Aorta (tissue), 5 donors: Measurements from ENCODE around the gene PCDH9. TPM values are rescaled to one million over a fixed set of nuclear protein-coding genes. Genes with fewer than 3 reads are reported as not detected.

Experiments
- ATAC-seq: fragments of 200-7000 bp; cut with Tn5 transposase; one replicate; pipeline ENCODE4 v1.9.1; 2022; ENCODE audit warnings: moderate library complexity; ENCODE audit not compliant: low FRiP score
- DNase-seq, 2 donors: peaks; one replicate each; pipeline ENCODE4 v3.0.0-alpha.2; 2020
- H3K27ac ChIP-seq, 2 donors: one replicate each; pipeline ENCODE4 v1.5.1; 2013; ENCODE audit warnings: low read length in 2 of 2, mild to moderate bottlenecking in 2 of 2, moderate library complexity in 2 of 2, control low read depth in 1 of 2, inconsistent platforms in 1 of 2, low read depth in 1 of 2
- H3K27me3 ChIP-seq, 2 donors: one replicate each; pipeline ENCODE4 v1.6.1; 2013; ENCODE audit warnings: control low read depth in 1 of 2, low read length in 1 of 2, mild to moderate bottlenecking in 1 of 2, moderate library complexity in 1 of 2; ENCODE audit not compliant: insufficient read depth in 2 of 2, control insufficient read depth in 1 of 2
- H3K36me3 ChIP-seq, 2 donors: one replicate each; pipeline ENCODE4 v1.6.1; 2013; ENCODE audit warnings: control low read depth in 1 of 2, low read length in 1 of 2, mild to moderate bottlenecking in 1 of 2; ENCODE audit not compliant: insufficient read depth in 2 of 2, control insufficient read depth in 1 of 2
- H3K4me1 ChIP-seq, 2 donors: one replicate each; pipeline ENCODE4 v1.6.1; 2013; ENCODE audit warnings: low read length in 2 of 2, control low read depth in 1 of 2, mild to moderate bottlenecking in 1 of 2, moderate library complexity in 1 of 2; ENCODE audit not compliant: insufficient read depth in 2 of 2, control insufficient read depth in 1 of 2
- H3K4me3 ChIP-seq, 2 donors: one replicate each; pipeline ENCODE4 v1.5.1; 2013; ENCODE audit warnings: low read length in 2 of 2, control low read depth in 1 of 2, mild to moderate bottlenecking in 1 of 2
- H3K9me3 ChIP-seq: one replicate; pipeline ENCODE4 v1.6.1; 2013; ENCODE audit warnings: mild to moderate bottlenecking, low read length; ENCODE audit not compliant: control insufficient read depth
- WGBS, 2 donors: extraction: QIAGEN DNeasy Blood & Tissue Kit; methylation state at CpG; one replicate each; pipeline ENCODE4 v1.1.7; 2013; 5-methylcytosine and 5-hydroxymethylcytosine counted together
- intact Hi-C, 2 donors: fragments of 100-400 bp; cut with DNase I; formaldehyde crosslinking; loops; one replicate each; pipeline versions ENCODE4 v1.14.2 to v1.15.0; 2022
- polyA plus RNA-seq, 2 donors: library from polyadenylated mRNA; stranded (reverse); fragments of 200-250 nt; gene quantifications; one replicate each; pipeline ENCODE4 v1.2.3, GENCODE V29; 2013
- total RNA-seq, 2 donors: library from RNA; stranded (reverse); fragmentation: NEBNext Ultra II Directional; extraction: Animal tissue kit (Norgen Biotek cat#: 25700); gene quantifications; one replicate each; pipeline ENCODE4 v1.2.1, GENCODE V29; 2021
- donor health status: healthy with polysubstance abuse.
- donor health status: Bipolar disorder and iron deficiency.
- donor health status: DM: no; HTN: no; CAD: no.
- donor health status: DM: no; HTN: no; CAD: no.
- donor health status: DM: yes; HTN: yes; CAD: no.

Gene PCDH9
- total and polyA plus RNA-seq, 4 donors: 0.38 to 6.3 (median 4.2) TPM

GRCh38 chr13:67227131-67227983 lies 2.8 kb downstream of the PCDH9 start:
- Histone ChIP-seq H3K27me3 (no peaks in the 10 kb centered on the region), H3K9me3 (no peaks in the 10 kb centered on the region), H3K4me3 (no peak overlapping the region), H3K36me3 (no peaks in the 10 kb centered on the region), H3K27ac (no peak overlapping the region), H3K4me1 (peaks cover 0 to 6% of the 10 kb centered on the region in 2 donors)
- DNase-seq: peak in 1 of 2 donors; percentile 15
- WGBS, 2 donors: 91 to 93% methylated on average over 12 of the region's 12 CpGs
- intact Hi-C loops: loop anchor here (5.0 to 10.0 kb wide), 2 partner anchors 1570 to 1573 kb away; no protein-coding TSS in a partner anchor
- ATAC-seq: no peak

GRCh38 chr13:67226696-67227095 lies 3.4 kb downstream of the PCDH9 start:
- H3K27me3 ChIP-seq: no peaks in the 10 kb centered on the region
- 74 to 76% methylated on average over 6 of the region's 6 CpGs for WGBS, 2 donors
- no peaks in the 10 kb centered on the region for H3K9me3 ChIP-seq
- no peak overlapping the region for H3K4me3 ChIP-seq
- H3K4me1 ChIP-seq: peaks cover 0 to 6% of the 10 kb centered on the region in 2 donors
- H3K36me3 ChIP-seq: no peaks in the 10 kb centered on the region
- intact Hi-C loops: loop anchor here (5.0 to 10.0 kb wide), 2 partner anchors 1569 to 1572 kb away; no protein-coding TSS in a partner anchor
- no peak overlapping the region for H3K27ac ChIP-seq
- ATAC-seq (no peak), DNase-seq (no peak)

DNA sequence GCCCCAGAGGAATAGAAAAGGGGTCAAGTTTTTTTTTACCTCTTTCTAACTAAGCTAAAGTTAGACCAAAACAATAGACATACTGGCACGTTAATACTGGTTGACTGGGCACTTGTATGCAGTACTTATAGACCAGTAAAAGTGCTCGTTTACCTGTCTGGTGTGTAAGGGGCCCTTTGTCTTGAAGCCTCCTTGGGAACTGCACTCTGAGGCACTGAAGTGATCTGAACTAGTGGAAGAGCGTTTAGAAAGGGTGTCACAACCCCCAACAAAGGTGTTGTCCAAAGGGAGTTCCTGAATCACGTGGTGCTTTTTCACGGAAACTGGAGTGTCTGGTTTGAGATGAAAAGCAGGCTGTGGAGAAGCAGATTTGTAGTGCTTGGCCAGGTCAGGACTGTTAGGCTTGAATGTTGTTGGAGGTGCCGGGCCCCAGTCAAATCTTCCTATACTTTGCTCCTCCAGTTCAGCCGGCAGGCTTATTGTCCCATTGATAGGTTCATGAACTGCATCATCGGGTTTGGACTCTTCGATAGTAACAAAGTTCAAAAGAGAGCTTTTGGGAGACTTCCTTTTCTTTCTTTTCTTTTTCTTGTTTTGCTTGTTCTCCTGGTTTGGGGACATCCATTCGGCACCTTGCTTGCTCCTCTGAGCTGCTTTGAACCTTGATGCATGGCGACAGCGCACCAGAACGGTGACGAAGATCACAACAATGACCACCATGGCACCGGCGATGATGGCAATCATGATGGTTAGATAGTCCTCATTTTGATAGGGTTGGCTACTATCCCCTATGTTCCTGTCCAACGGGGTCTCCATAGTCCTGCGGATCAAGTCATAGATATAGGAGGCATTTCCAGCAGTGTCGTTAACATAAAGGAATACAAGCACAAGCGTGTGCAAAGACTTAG lies 4.6 kb downstream of the PCDH9 start:
- intact Hi-C loops: loop anchor here (5.0 to 10.0 kb wide), 2 partner anchors 1568 to 1571 kb away; no protein-coding TSS in a partner anchor
- Histone ChIP-seq H3K4me1 (peaks cover 0 to 6% of the 10 kb centered on the region in 2 donors), H3K9me3 (no peaks in the 10 kb centered on the region), H3K36me3 (no peaks in the 10 kb centered on the region), H3K27me3 (no peaks in the 10 kb centered on the region), H3K27ac (no peak overlapping the region), H3K4me3 (no peak overlapping the region)
- no peak for ATAC-seq
- DNase-seq: peak in 1 of 2 donors; percentile 63
- WGBS, 2 donors: 85 to 86% methylated on average over 20 of the region's 20 CpGs

DNA sequence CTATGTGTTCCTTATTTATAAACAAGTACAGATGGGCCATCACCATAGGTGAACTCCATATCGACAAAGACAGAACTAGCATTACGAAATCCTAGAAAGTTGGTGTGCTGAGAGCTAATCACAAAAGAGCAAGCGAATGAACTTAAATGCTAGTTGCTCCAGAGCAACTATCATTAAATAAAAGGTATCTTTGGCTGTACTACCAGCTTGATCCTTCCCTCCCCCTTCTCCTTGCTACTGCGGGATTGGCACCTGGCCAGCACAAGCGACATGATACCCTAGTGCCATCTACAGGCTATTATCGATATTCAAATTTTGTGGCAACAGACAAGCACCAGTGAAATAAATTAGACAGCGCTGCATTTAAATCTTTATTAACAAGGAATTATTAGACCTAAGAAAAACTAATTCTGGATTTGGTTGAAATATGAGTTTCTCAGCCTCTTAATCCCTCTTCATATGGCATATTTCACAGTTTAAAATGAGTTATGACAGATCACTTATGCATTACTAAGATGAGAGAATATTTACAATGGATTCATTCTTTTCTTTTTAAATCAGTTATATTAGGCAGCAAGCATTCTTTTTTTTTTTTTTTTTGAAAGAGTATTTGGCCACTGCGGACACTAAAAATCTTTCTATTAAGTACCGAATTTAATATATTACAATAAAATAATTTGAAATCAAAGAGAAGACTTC lies 5.8 kb downstream of the PCDH9 start:
- H3K4me1 ChIP-seq: peaks cover 0 to 3% of the 10 kb centered on the region in 2 donors
- H3K9me3 ChIP-seq: no peaks in the 10 kb centered on the region
- intact Hi-C loops: loop anchor here in 1 of 2 donors (10.0 kb wide), 1 partner anchor 1569 kb away; no protein-coding TSS in a partner anchor
- DNase-seq (peak; percentile 70 to 90), ATAC-seq (peak; percentile 81)
- 31 to 34% methylated on average over 9 of the region's 9 CpGs for WGBS, 2 donors
- H3K27ac ChIP-seq: no peak overlapping the region
- no peaks in the 10 kb centered on the region for H3K27me3 ChIP-seq
- no peak overlapping the region for H3K4me3 ChIP-seq
- no peaks in the 10 kb centered on the region for H3K36me3 ChIP-seq

DNA sequence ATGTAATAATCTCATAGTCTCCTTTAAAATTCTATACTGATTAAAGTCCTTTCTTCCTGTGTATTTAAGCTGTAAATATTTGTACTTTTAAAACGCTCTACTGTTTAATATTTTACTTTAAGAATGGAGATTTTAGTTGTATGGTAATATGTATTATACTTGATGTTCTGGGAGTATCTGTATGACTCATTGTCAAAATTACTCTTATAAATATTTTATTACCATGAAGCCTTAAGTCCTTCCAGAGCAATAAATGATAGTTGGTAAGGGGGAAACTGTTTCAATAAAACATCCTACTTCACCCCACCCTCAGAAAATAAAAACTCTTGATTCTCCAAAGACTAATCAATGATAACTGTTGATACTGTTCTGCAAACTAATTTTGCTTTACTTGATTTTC lies 6.4 kb downstream of the PCDH9 start:
- H3K27ac ChIP-seq: no peak overlapping the region
- no peak for ATAC-seq
- 69 to 80% methylated on average over 1 of the region's 1 CpG for WGBS, 2 donors
- DNase-seq: no peak
- H3K4me3 ChIP-seq: no peak overlapping the region
- intact Hi-C loops: loop anchor here in 1 of 2 donors (10.0 kb wide), 1 partner anchor 1569 kb away; no protein-coding TSS in a partner anchor
- H3K9me3 ChIP-seq: no peaks in the 10 kb centered on the region
- H3K36me3 ChIP-seq: no peaks in the 10 kb centered on the region
- no peaks in the 10 kb centered on the region for H3K27me3 ChIP-seq
- peaks cover 0 to 2% of the 10 kb centered on the region in 2 donors for H3K4me1 ChIP-seq

DNA sequence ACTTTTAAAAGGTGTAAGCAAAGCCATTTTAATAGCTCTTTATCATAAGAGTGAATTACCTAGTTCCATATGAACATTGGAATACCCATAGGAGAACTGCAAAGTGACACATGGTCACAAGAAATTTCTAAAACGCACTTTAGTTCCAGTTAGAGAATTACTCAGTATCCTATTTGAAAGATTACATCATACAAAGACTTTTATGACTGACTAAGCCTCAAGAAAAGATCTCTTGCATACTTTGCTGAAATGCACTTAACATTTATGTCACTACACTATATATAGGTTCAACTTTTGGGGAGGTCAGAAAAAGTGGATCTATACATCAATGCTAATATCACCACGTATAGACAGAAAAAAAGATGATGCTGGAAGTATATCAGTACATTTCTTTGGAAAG lies 7.1 kb downstream of the PCDH9 start:
- H3K9me3 ChIP-seq: no peaks in the 10 kb centered on the region
- WGBS, 2 donors: 48 to 49% methylated on average over 2 of the region's 2 CpGs
- no peak overlapping the region for H3K27ac ChIP-seq
- H3K4me1 ChIP-seq: peaks cover 0 to 2% of the 10 kb centered on the region in 2 donors
- ATAC-seq: no peak
- no peak for DNase-seq
- H3K4me3 ChIP-seq: no peak overlapping the region
- intact Hi-C loops: loop anchor here in 1 of 2 donors (10.0 kb wide), 1 partner anchor 1568 kb away; no protein-coding TSS in a partner anchor
- H3K36me3 ChIP-seq: no peaks in the 10 kb centered on the region
- no peaks in the 10 kb centered on the region for H3K27me3 ChIP-seq

DNA sequence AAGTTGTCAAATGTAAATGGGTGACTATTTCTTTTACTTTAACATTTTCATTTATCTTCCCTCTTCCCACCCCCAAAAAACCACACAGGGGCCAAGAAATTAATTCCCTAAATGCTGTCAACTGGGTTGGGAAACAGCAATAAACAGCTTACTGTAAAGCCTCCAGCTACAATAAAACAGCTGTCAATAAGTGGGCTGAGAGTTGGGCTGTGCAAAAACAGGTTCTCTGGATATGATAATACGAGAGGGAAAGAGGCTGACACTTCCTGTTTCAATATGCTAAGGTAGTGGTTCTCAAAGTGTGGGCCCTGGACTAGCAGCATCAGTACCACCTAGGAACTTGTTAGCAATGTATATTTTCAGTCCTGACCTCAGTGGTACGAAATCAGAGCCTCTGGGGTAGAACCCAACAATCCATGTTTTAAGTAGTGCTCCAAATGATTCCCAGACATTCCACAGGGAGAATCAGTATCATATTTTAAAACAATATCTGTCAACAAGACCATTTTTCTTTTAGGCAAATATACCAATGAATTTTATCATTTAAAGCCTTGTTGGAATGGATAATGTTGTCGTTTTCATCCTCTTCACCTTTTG lies 8.4 kb downstream of the PCDH9 start:
- ATAC-seq: no peak
- no peaks in the 10 kb centered on the region for H3K36me3 ChIP-seq
- no peak overlapping the region for H3K27ac ChIP-seq
- WGBS, 2 donors: 79% methylated on average over 3 of the region's 3 CpGs
- H3K4me1 ChIP-seq: no peaks in the 10 kb centered on the region
- intact Hi-C loops: loop anchor here in 1 of 2 donors (10.0 kb wide), 1 partner anchor 1567 kb away; no protein-coding TSS in a partner anchor
- H3K4me3 ChIP-seq: no peak overlapping the region
- H3K27me3 ChIP-seq: no peaks in the 10 kb centered on the region
- no peak for DNase-seq
- no peaks in the 10 kb centered on the region for H3K9me3 ChIP-seq

DNA sequence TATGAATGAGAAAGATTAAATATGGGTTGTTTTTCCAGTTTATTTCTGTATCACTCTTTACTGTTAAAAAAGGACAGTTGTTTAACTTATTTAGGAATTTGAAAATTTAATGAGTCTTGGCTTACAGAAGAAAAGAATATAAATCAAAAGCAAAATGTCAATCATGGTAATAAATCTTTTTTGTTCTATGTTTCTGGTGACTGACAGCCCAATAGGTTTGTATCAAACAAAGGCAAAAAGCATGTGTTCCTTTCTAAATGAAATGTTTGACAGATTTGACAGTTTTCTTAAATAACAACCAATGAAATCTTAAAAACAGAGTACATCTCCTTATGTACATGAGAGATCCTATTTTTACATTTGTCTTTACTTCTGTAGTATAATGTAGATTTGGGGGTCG lies 11.0 kb downstream of the PCDH9 start:
- H3K36me3 ChIP-seq: no peaks in the 10 kb centered on the region
- no peak for DNase-seq
- H3K27ac ChIP-seq: no peak overlapping the region
- intact Hi-C loops: no loop called here
- H3K4me3 ChIP-seq: no peak overlapping the region
- ATAC-seq: no peak
- H3K9me3 ChIP-seq: no peaks in the 10 kb centered on the region
- WGBS, 2 donors: 97 to 98% methylated on average over 1 of the region's 1 CpG
- no peaks in the 10 kb centered on the region for H3K4me1 ChIP-seq
- no peaks in the 10 kb centered on the region for H3K27me3 ChIP-seq
